KG1 (cell line): ENCODE data around the gene CXCR5.

Experiments used
- DNase-seq: peaks from one replicate; lab custom pipeline; 2025; lab: John Stamatoyannopoulos, UW

The CXCR5 gene

DNA sequence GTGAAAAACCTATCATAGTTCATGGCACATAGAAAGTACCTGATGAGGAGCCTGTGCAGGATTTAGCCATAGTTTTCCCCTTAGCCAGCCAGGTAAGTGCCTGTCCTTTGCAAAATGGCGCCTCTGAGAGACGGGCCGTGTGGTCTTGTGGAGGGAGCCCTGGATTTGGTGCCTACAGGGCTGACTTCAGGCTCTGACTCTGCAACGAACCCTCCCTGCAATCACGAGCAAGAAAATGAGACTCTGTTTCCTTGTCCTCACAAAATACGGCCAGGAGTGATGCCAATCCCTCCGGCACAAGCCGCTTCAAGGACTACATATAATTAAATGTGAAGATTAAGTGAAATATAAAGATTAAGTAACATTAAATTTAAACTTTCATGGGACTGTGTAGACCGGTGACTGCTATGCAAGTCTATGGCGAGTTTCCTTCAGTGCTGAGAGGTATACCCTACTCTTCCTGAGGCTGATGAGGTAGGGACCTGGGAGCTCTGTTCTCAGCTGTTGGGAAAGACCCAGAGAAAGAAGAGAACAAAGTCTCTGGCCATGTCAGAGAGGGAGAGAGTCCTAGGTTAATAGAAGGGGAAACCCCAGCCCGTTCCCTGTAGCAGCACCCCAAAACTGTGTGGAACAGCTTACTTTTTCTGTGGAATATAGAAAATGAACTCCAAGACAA, 6.1 kb upstream of the CXCR5 start:
- no peak for DNase-seq

DNA sequence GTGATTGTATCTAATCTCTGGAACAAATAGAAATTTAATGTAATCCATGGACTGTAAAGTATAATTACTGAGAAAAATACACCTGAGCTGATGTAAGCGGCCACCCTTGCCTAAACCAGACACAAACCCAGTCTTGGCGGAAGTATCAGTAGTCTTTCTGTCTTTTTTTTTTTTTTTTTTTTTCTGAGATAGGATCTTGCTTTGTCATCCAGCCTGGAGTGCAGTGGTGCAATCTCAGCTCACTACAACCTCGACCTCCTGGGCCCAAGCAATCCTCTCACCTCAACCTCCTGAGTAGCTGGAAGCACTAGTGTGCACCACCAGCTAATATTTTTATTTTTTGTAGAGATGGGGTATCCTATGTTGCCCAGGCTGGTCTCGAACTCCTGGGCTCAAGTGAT, 5.5 kb upstream of the CXCR5 start:
- no peak for DNase-seq

DNA sequence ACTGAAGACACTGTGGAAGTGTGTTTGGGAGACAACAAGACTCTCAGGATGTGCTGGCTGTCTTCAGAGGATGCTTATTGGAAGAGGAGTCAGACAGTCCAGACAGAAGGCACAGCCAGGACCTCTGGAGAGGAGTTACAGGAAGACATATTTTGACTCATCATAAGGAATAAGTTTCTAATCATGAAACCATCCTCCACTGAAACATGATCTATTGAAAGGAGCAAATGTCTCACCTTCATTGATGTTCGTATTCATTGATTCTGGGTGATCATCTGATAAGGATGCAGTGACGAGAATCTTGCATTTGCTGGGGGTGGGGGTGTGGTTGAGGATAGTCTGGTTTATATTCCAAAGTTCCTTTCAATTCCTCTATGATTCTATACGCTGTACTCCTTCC, 2.5 kb upstream of the CXCR5 start:
- DNase-seq, result no peak

DNA sequence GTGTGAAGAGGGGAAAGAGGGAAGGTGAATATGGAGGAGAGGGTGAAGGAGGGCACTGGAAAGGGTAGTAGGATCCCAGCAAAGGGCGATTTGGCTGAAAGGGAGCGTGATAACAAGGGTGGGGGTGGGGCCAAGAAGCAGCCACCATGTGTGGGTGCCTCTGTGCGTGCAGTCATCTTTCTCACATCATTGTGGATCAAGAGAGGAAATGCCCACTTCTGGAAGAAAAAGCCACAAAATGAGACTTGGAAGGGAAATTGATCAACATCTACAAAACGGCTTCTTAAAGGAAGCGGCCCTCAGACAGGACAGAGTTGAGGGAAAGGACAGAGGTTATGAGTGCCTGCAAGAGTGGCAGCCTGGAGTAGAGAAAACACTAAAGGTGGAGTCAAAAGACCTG, 1.2 kb upstream of the CXCR5 start:
- DNase-seq, result no peak

DNA sequence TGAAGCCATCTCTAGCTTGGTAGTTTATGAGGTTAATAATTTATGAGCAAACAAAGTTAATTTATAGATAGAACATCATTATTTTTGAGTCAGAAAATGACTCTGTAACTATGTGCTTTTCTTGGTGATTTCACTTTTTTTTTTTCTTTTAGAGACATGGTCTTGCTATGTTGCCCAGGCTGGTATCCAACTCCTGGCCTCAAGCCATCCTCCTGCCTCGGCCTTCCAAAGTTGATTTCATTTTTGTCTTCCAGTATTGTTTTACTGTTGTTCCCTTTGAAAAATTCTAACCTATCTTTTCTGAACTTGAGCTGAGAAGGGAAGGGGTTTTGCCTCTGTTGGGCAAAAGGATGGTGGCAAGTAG, 706 bp upstream of the CXCR5 start:
- DNase-seq, result no peak

DNA sequence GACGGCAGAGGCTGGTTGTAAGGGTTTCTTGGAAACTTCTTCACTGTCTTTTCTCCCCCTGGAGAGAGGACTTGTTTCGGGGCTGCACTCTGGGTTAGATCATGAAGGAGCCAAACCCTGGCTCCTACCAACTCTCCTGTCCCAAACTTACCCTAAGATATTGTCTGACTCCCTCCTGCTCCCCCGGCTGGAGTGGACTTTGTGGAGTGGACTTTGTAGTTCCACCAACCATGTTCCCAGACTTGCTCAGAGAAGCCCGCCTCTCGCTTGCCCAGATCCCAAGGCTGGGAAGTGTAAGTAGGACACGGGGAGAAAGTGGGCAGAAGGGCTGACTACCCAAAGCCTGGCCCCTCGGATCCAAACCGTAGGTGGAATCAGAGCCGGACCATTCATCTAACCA, 1.2 kb downstream of the CXCR5 start:
- no peak for DNase-seq

DNA sequence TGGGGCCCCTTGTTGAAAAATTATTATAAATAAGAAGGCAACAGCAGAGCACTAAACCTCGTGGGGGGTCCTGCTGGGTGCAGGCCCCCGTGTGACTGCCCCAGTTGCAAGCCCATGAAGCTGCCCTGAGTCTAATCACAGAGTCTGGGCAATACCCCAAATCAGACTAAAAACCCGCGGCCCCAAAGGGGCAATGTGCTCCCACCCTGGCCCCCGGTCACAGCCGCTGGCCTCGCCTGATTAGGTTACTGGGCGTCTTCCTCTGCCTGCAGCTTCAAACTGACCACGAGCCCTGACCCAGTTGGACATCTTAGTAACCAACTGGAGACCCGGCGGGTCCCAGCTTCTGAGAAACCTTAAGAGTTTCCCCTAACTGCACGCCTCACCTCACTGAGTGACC, 1.6 kb downstream of the CXCR5 start:
- DNase-seq, result no peak

DNA sequence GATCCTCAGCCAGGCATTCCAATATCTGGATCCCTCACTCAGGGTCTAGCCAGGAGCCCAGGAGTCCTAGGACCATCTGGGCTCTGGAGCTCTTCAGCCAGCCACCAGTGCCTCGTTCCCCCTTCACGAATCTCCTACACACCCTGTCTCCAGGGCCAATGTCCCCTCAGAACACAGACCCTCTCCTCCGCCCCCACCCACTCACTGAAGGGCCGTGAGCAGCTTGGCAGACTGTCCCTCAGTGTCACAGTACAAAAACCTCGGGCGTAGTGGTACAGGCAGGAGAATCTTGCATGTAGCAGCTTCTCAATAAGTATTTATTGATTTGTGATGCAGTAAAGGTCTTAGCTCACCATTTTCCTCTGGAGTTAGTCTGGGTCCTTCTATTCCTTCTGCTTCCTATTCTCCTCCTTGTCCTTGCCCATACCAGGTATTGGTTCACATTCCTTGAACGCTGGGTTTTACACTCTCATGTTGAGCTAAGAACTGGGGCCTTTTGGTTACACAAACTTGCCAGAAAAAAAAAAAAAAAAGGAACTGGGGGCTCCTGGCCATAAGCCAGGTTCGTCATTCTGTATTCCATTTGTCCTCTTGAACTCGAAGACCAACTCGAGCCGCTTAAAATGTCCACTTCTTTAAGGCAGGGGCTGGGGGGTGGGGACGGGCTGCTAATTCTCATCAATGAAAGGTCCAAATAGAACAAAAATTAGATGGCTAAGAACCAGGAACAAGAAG, 2.3 kb downstream of the CXCR5 start:
- DNase-seq, result no peak

DNA sequence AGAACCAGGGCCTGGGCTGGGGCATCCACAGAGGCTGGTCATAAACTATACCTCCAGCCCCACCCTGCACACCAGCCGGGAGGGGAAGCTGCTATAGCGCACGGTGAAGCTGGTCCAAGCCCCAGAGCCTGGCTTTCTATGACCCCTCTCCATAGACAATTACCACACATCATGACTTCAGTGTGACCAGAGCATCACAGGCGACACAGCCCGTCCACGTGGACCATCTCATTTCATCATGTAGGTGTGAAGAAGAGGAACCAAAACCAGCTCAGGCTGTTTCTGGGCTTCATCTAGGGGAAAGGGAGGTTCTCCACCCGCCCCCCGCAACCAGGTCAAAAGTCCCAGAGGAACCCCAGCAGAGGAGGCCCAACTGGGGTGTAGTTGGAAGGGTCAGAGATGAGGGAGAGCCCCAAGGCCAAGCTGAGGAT, 3.0 kb downstream of the CXCR5 start:
- no peak for DNase-seq

DNA sequence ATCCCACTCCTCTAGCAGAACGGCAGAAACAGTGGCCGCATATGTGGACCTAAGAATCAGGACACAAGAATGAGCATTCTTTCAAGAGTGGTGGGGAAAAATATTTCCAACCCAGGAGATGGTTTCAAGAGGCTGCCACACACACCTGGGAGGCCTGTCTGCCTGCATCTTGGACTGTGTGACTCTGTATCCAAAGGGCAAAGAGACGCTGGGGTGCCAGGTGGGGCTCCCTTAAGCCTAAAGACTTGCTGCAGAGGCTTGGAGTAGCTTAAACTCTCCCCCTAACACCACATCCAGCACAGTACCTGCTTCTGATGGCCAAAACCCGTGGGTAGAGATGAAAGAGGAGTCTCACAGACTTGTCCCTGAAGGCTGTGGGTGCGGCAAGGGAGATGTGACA, 3.5 kb downstream of the CXCR5 start:
- DNase-seq, result no peak

DNA sequence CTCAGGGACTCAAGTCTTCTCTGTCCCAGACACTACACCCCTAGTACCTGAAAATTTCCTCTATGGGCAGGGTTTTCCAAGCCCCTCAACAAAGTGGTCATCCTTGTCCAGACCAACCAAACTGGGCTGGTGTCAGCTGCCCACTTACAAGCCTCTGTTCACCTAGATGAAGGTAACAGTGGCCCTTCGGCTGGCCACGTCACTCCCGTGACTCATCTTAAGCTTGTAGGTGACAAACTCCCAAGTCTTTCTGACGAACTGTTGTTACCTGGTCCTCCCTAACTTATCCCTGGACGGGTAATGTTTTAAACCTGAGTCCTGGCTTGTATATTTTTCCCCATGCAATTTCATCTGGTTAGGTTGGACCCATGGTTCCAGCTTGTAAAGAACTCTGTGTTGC, 4.7 kb downstream of the CXCR5 start:
- no peak for DNase-seq

DNA sequence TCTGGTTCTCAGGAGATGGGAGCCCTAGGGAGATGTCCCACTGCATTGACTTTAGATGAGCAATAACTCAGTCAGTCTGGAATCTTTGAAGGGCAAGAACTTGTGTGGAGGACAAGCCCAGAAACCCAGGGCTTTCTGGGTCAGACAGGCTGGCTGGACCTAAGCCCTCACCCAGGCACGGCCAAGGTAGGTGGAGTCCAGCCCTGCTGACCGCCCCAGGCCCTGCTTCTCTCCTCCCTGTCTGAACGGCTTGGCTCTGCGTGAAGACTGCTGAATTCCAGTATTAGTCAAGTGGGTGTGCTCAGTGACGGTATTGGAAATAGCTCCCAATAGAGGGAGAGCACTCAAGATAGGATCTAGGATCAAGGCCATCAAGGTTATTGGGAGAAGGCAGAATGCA, 6.1 kb downstream of the CXCR5 start:
- no peak for DNase-seq

DNA sequence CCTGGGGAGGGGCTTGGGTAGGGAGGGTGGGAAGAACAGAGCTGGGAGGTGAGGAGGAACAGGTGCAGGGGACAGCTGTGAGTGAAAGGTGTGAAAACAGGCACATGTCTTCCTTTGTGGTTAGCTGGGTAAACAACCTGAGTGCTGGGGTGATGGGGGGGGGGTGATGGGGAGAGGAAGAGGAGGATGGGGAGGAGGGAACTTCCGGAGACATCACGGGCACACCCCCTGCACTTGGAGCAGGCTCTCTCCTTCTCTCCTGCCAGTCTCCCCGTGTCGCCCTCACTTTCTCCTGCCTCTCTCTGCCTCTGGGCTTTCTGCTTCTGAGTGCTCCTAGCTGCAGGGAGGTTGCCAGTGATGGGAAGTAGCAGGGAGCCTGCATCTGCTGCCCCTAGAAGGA, 8.8 kb downstream of the CXCR5 start:
- DNase-seq, result no peak

DNA sequence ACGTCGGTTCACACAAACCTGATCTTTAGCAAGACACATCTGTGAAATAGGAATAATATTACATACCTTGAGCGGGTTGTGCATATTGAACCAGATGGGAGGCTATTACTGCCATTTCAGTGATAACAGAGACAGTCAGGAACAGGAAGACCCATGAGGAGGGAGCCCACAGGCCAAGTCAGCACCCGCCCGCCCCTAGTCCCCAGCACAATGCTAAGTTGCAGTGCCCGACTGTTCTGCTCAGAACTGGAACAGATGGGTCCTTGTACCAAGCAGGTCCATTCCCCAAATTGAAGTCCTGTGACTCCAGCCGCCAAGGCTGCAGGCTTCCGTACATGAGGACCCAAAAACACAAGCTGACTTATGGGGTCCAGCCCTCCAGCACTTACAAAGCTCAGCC, 9.3 kb downstream of the CXCR5 start:
- DNase-seq, result no peak

DNA sequence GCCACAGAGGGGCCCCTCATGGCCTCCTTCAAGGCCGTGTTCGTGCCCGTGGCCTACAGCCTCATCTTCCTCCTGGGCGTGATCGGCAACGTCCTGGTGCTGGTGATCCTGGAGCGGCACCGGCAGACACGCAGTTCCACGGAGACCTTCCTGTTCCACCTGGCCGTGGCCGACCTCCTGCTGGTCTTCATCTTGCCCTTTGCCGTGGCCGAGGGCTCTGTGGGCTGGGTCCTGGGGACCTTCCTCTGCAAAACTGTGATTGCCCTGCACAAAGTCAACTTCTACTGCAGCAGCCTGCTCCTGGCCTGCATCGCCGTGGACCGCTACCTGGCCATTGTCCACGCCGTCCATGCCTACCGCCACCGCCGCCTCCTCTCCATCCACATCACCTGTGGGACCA, 10.0 kb downstream of the CXCR5 start:
- no peak for DNase-seq

DNA sequence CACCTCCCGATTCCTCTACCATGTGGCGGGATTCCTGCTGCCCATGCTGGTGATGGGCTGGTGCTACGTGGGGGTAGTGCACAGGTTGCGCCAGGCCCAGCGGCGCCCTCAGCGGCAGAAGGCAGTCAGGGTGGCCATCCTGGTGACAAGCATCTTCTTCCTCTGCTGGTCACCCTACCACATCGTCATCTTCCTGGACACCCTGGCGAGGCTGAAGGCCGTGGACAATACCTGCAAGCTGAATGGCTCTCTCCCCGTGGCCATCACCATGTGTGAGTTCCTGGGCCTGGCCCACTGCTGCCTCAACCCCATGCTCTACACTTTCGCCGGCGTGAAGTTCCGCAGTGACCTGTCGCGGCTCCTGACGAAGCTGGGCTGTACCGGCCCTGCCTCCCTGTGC, 10.5 kb downstream of the CXCR5 start:
- no peak for DNase-seq

DNA sequence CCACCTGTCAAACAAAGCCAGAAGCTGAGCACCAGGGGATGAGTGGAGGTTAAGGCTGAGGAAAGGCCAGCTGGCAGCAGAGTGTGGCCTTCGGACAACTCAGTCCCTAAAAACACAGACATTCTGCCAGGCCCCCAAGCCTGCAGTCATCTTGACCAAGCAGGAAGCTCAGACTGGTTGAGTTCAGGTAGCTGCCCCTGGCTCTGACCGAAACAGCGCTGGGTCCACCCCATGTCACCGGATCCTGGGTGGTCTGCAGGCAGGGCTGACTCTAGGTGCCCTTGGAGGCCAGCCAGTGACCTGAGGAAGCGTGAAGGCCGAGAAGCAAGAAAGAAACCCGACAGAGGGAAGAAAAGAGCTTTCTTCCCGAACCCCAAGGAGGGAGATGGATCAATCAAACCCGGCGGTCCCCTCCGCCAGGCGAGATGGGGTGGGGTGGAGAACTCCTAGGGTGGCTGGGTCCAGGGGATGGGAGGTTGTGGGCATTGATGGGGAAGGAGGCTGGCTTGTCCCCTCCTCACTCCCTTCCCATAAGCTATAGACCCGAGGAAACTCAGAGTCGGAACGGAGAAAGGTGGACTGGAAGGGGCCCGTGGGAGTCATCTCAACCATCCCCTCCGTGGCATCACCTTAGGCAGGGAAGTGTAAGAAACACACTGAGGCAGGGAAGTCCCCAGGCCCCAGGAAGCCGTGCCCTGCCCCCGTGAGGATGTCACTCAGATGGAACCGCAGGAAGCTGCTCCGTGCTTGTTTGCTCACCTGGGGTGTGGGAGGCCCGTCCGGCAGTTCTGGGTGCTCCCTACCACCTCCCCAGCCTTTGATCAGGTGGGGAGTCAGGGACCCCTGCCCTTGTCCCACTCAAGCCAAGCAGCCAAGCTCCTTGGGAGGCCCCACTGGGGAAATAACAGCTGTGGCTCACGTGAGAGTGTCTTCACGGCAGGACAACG, 11.7 kb downstream of the CXCR5 start:
- DNase-seq, result no peak

DNA sequence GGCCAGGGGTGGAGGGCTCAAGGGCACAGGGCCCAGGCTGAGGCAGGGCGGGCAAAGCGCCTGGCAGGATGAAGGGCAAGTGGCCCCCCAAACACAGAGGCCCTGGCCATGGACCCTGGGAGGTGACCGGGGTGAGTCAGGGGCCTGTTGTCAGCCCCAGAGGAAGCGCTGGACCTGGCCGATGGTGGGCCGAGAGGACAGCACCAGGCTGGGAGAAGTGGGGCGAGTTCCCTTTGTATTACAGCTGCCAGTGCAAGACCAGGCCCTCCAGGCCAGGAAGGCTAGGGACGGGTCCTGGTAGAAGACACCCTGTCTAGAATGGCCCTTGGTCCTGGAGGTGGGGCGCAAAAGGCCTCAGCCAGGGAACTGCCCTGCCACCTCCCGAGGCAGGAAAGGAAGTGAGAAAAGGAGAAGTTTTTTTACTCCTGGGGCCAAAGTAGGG, 12.8 kb downstream of the CXCR5 start:
- DNase-seq, result no peak

DNA sequence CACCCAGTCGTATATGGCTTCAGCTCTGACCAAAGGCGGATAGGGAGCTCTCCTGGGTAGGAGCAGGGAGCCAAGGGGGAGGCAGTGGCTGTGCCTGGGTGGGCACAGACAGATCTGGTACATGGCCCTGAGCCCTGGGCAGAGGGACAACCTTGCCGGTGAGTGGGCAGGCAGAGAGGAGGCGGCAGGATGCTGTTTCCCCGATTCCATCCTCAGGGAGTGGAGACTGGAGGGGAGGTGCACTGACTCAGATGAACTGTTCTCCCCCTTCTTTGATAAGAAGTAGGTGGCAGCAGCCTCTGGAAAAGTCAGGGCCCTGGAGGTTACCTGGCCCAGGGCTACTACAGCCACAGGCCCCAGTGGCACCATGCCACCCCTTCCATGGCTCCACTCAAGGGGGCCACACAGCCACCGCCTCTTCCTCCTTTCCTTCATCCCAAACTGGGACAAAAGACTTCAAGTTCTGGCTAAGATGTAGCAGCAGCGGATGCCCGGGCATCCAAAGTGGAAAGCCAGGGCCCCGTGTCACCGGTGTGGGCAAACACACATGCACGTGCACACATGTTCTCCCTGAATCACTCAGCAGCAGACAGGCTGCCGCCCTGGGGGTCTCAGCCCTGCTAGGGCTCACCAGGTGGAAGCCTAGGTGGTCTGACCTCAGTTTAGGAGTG, 13.4 kb downstream of the CXCR5 start:
- no peak for DNase-seq

DNA sequence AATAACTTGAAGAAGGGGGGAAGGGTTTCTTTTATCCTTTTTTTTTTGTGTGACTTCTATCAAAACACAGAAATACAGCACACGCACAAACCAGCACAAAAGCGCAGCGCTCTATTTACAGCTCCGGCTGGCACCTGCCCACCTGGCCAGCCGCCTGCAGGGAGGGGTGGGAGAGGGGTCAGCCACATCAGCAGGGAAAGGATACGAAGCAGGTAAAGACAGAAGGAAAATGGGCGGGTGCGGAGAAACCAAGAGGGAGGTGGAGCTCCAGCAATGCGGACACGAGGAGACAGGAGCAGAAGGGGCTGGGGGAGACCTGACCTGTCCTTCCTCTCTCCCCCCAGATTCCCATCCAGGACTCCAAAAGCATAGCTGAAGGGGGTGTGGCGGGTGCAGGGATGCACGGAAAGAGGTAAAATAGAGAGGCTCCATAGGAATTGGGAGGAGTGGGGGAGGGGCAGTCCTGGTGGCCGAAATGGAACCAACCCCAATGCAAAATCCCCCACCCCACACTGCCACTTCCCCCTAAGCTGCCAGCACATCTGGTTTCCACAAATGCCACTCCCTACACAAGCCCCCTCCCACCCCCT, 14.1 kb downstream of the CXCR5 start:
- no peak for DNase-seq

DNA sequence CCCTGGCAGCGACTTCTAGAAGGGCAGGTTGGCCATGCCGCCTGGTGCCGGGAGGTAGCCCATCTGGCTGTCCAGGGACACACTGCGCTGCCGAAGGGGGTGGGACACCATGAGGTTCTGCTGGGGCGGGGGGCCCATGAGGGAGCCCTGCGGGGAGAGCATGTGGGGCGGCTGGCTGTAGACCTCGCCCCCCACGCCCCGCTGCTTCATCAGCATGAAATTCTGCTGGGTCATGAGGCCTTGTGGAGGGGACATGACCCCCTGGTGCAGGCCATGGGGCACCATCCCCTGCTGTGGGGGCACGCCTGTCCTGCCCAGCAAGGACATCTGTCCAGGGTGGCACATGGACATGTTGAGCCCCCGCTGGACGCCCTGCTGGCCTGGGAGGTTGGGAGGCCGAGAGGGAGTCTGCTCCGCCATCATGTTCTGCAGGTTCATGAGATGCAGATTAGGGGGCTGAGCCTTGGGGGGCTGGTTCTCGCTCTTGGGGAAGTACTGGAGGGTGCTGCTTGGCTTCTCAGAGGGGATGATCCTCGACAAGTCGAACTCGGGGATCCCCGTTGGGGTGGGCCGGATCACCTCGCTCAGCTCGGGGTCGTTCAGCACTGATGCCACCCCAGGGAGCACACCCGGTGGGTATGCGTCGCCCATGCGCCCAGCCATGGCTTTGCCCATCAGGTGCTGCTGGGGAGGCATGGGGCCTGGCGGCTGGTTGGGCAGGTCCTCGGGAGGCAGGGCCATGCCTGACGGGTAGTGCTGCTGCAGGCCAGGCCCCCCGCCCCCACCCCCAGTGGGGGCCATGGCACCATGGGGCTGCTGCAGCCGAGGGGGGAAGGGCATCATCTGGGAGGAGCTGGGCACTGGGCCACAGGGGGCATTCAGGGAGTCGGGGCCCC, 15.0 kb downstream of the CXCR5 start:
- DNase-seq, result no peak
